HepG2 (cell line): Measurements from ENCODE around the gene METTL4. TPM values are rescaled to one million over a fixed set of nuclear protein-coding genes. Genes with fewer than 3 reads are reported as not detected.

Experiments
- ATAC-seq: fragments of 200-7000 bp; cut with Tn5 transposase; 3 replicates; pipeline ENCODE4 v1.9.1; 2020; ENCODE audit warnings: mild to moderate bottlenecking, moderate library complexity
- BruUV-seq: library from RNA; stranded (reverse); fragments of 400-500 nt; replicated peaks from 2 replicates; lab custom pipeline; 2021; lab: Mats Ljungman, UMichigan
- CTCF ChIA-PET: fragments of 300-600 bp; formaldehyde crosslinking; extraction: SDS; loops from one replicate; lab custom pipeline; 2021; ENCODE audit warnings: low total read pairs, inconsistent platforms, low intra/inter-chr PET ratio; lab: Yijun Ruan, JAX
- POLR2A ChIA-PET: fragments of 350-600 bp; sonication (Branson Sonifier 250); formaldehyde crosslinking; loops from one replicate; lab custom pipeline; 2020; ENCODE audit warnings: antibody characterized with exemption, inconsistent platforms; lab: Yijun Ruan, JAX
- DNase-seq: peaks from one replicate; pipeline ENCODE4 v3.0.0-alpha.2; 2015; ENCODE audit warnings: low spot score
- FAIRE-seq: peaks from 3 replicates; lab custom pipeline; 2011; peaks lifted over from hg19 to GRCh38; lab: Jason Lieb, UNC
- H2AFZ ChIP-seq: one replicate; pipeline ENCODE4 v1.6.1; 2011; ENCODE audit warnings: low read length, inconsistent platforms
- H3K27ac ChIP-seq: fragments of 300-600 bp; 3 replicates; pipeline ENCODE4 v1.8.0; 2011; ENCODE audit warnings: mixed run types, mild to moderate bottlenecking, mixed read lengths, low read length, inconsistent platforms; ENCODE audit not compliant: insufficient read depth; ENCODE audit errors: extremely low read length
- H3K27me3 ChIP-seq, 2 experiments: fragments of 200-600 bp in 1 of 2; 2 replicates in 1 of 2; 3 replicates in 1 of 2; pipeline versions ENCODE4 v1.6.0 to v1.8.0; 2011; ENCODE audit warnings: low read length in 2 of 2, mild to moderate bottlenecking in 2 of 2, moderate library complexity in 2 of 2, inconsistent platforms in 1 of 2; ENCODE audit not compliant: insufficient read depth in 2 of 2, control insufficient read depth in 1 of 2
- H3K36me3 ChIP-seq, 2 experiments: fragments of 200-600 bp in 1 of 2; replicated peaks in 1 of 2; 2 replicates in 1 of 2; 3 replicates in 1 of 2; pipeline versions ENCODE4 v1.5.1 to v1.8.0; 2011; ENCODE audit warnings: low read length in 2 of 2, inconsistent platforms in 1 of 2; ENCODE audit not compliant: insufficient read depth in 2 of 2, control insufficient read depth in 1 of 2
- H3K4me1 ChIP-seq: 2 replicates; pipeline ENCODE4 v1.5.1; 2012; ENCODE audit warnings: low read length, inconsistent platforms; ENCODE audit not compliant: insufficient read depth
- H3K4me2 ChIP-seq: 2 replicates; pipeline ENCODE4 v1.6.0; 2011; ENCODE audit warnings: low read depth, low read length, inconsistent platforms
- H3K4me3 ChIP-seq, 3 experiments: fragments of 200-600 bp in 1 of 3; sonication (generic), shearing (Covaris generic) in 1 of 3; replicated peaks in 1 of 3; 2 replicates each; pipeline ENCODE4 v1.5.1; 2011 to 2016; ENCODE audit warnings: low read length in 3 of 3, inconsistent platforms in 2 of 3, low read depth in 2 of 3, mild to moderate bottlenecking in 2 of 3, control low read depth in 1 of 3, mixed read lengths in 1 of 3; ENCODE audit not compliant: insufficient read depth in 1 of 3
- H3K79me2 ChIP-seq: one replicate; pipeline ENCODE4 v1.6.1; 2011; ENCODE audit warnings: low read length, inconsistent platforms; ENCODE audit not compliant: insufficient read depth
- H3K9ac ChIP-seq: 2 replicates; pipeline ENCODE4 v1.6.0; 2011; ENCODE audit warnings: mild to moderate bottlenecking, low read depth, low read length, inconsistent platforms; ENCODE audit not compliant: insufficient read depth
- H3K9me3 ChIP-seq: 2 replicates; pipeline ENCODE4 v1.5.1; 2012; ENCODE audit warnings: mild to moderate bottlenecking, low read length
- H4K20me1 ChIP-seq: 2 replicates; pipeline ENCODE4 v1.6.0; 2011; ENCODE audit warnings: inconsistent platforms, mild to moderate bottlenecking, low read length, moderate library complexity; ENCODE audit not compliant: insufficient read depth
- CTCF ChIP-seq: sonication (generic); formaldehyde crosslinking; IDR thresholded peaks from 2 replicates; pipeline ENCODE4 v1.5.0; 2020; ENCODE audit warnings: mild to moderate bottlenecking, missing genetic modification reagents, moderate library complexity
- FOXA3 ChIP-seq: IDR thresholded peaks from 2 replicates; pipeline ENCODE4 v1.6.1; 2016; ENCODE audit warnings: missing genetic modification reagents, missing compliant biosample characterization
- HHEX ChIP-seq: IDR thresholded peaks from 2 replicates; pipeline ENCODE4 v1.6.1; 2016; ENCODE audit warnings: control low read depth
- MED8 ChIP-seq: sonication (generic); formaldehyde crosslinking; IDR thresholded peaks from 2 replicates; pipeline ENCODE4 v1.8.1; 2023; ENCODE audit warnings: mild to moderate bottlenecking, missing genetic modification reagents; ENCODE audit not compliant: insufficient replicate concordance
- STAG1 ChIP-seq: sonication (generic); formaldehyde crosslinking; IDR thresholded peaks from 2 replicates; pipeline ENCODE4 v1.4.0; 2020; ENCODE audit warnings: missing genetic modification reagents
- THAP7 ChIP-seq: sonication (generic); formaldehyde crosslinking; IDR thresholded peaks from 2 replicates; pipeline ENCODE4 v1.8.1; 2023; ENCODE audit warnings: mild to moderate bottlenecking, missing genetic modification reagents
- ZNF644 ChIP-seq: IDR thresholded peaks from 2 replicates; pipeline ENCODE4 v1.6.1; 2016; ENCODE audit warnings: low read depth
- WGBS: methylation state at CpG from one replicate; pipeline ENCODE4 v1.1.6; 2017; ENCODE audit warnings: low lambda C conversion rate; 5-methylcytosine and 5-hydroxymethylcytosine counted together
- in situ Hi-C: cut with HindIII; loops from 2 replicates; pipeline ENCODE4 v1.10.0; 2017; ENCODE audit warnings: low pct_unique_long_range_greater_than_20kb; ENCODE audit not compliant: extremely low pct_ligation_motif_present
- intact Hi-C: fragments of 100-400 bp; cut with micrococcal nuclease; formaldehyde crosslinking; loops from one replicate; pipeline ENCODE4 v1.10.0; 2022; ENCODE audit not compliant: unreplicated experiment
- polyA plus RNA-seq, 8 experiments: library from polyadenylated mRNA; depleted of rRNA in 3 of 8; stranded (reverse) in 7 of 8; unstranded in 1 of 8; fragments of >200 nt; fragmentation: Illumina TruSeq in 4 of 8; extraction: Trizol in 4 of 8; gene quantifications; 2 replicates each; pipeline versions ENCODE4 v1.2.1 to v1.2.3, GENCODE V29; 2011 to 2016; ENCODE audit warnings: low read depth in 4 of 8, missing spikeins in 1 of 8, mixed read lengths in 1 of 8; ENCODE audit not compliant: insufficient read depth in 1 of 8
- total RNA-seq, 5 experiments: library from RNA; depleted of rRNA; stranded (reverse); fragments of >200 nt; fragmentation: Illumina TruSeq; extraction: Trizol; gene quantifications; 2 replicates each; pipeline ENCODE4 v1.2.3, GENCODE V29; 2016; ENCODE audit warnings: low read depth in 1 of 5

The METTL4 gene
- total and polyA plus RNA-seq, 2 of the 13 experiments (the other 11 are each of a cell fraction or from before 2014, with no cell fraction given) = 6.8 to 8.1 TPM

- Histone ChIP-seq H3K36me3 (peaks cover 5 to 12% of the 10 kb centered on the region in 2 experiments; a peak in 4 of 5 replicates), H4K20me1 (no peaks in the 10 kb centered on the region), H3K79me2 (no peaks in the 10 kb centered on the region), H3K4me2 (no peak overlapping the region), H3K27ac (no peak overlapping the region), H3K9ac (no peak overlapping the region), H3K4me3 (no peak overlapping the region), H3K27me3 (no peaks in the 10 kb centered on the region), H3K9me3 (no peaks in the 10 kb centered on the region), H3K4me1 (no peaks in the 10 kb centered on the region), H2AFZ (no peak overlapping the region)
- in situ Hi-C loops (loop anchor here (25.0 kb wide), 2 partner anchors 210 to 960 kb away; no protein-coding TSS in a partner anchor), intact Hi-C loops (loop anchor here (2.0 kb wide), 1 partner anchor 443 kb away; no protein-coding TSS in a partner anchor)
- TF ChIP-seq FOXA3 (CRISPR knock-in tag) (0 out of 2 replicates have a peak, but pooled peaks have one; percentile 14), STAG1 (peak; percentile 52), MED8 (no peak), CTCF (CRISPR knock-in tag) (peak; percentile 47), HHEX (no peak)
- ChIA-PET CTCF (interaction anchor here (1.2 kb wide), 1 partner anchor 442 kb away, joined by 4 read pairs; no protein-coding TSS in a partner anchor), POLR2A (no interaction called here)
- FAIRE-seq (peak; percentile 72), DNase-seq (peak; percentile 20), ATAC-seq (peak; percentile 48; the same call in 2 of the 3 replicates)
- no TSS peak for BruUV-seq
- 54% methylated on average over 4 of the region's 4 CpGs for WGBS
Observed at GRCh38 chr18:2547477-2548087, 23.7 kb downstream of the METTL4 start.

- Histone ChIP-seq H2AFZ (no peak overlapping the region), H3K4me1 (no peaks in the 10 kb centered on the region), H3K79me2 (no peaks in the 10 kb centered on the region), H3K27me3 (no peaks in the 10 kb centered on the region), H3K36me3 (peaks cover 5 to 9% of the 10 kb centered on the region in 2 experiments; a peak in 3 of 5 replicates), H3K9me3 (no peaks in the 10 kb centered on the region), H3K4me3 (no peak overlapping the region), H3K9ac (no peak overlapping the region), H3K4me2 (no peak overlapping the region), H3K27ac (no peak overlapping the region), H4K20me1 (no peaks in the 10 kb centered on the region)
- CTCF ChIA-PET = no interaction called here
- POLR2A ChIA-PET = no interaction called here
- in situ Hi-C loops = loop anchor here (25.0 kb wide), 2 partner anchors 208 to 958 kb away; no protein-coding TSS in a partner anchor
- FAIRE-seq (no peak), DNase-seq (no peak), ATAC-seq (no peak)
- WGBS = 91% methylated on average over 2 of the region's 2 CpGs
- BruUV-seq = no TSS peak
- TF ChIP-seq ZNF644 (CRISPR knock-in tag) (no peak), THAP7 (CRISPR knock-in tag) (no peak)
- intact Hi-C loops = no loop called here
Observed at GRCh38 chr18:2545155-2545554, 26.1 kb downstream of the METTL4 start.
